ENCODE data around the gene PTPN14.

- no peak for TF ChIP-seq CTCF (conservative IDR thresholded peaks at IDR 0.05)
- no peak for TF ChIP-seq ZFX (IDR thresholded peaks at IDR 0.05)
These were observed 40.3 kb downstream of the PTPN14 start for GRCh38 chr1:214510914-214511638.

All from C4-2B (cell line).